HFF-Myc (cell line): ENCODE measurements around the gene PRMT1.

Experiments used
- DNase-seq: peaks from one replicate; pipeline ENCODE4 v3.0.0-alpha.2; 2011; ENCODE audit warnings: low read depth; ENCODE audit errors: extremely low read depth
- H3K4me3 ChIP-seq: replicated peaks from 2 replicates; pipeline ENCODE4 v1.5.1; 2011; ENCODE audit warnings: low read depth, mild to moderate bottlenecking, control low read depth, low read length
- TF ChIP-seq, protein P1 (sequence below): IDR thresholded peaks from 2 replicates; pipeline ENCODE4 v1.5.1; 2012; ENCODE audit warnings: mild to moderate bottlenecking, low read depth, low read length, control low read depth; ENCODE audit errors: missing control alignments

Gene PRMT1

GRCh38 chr19:49636233-49636932 is 40.7 kb upstream of the PRMT1 start:
- DNase-seq, result no peak
- TF ChIP-seq, protein P1, sequence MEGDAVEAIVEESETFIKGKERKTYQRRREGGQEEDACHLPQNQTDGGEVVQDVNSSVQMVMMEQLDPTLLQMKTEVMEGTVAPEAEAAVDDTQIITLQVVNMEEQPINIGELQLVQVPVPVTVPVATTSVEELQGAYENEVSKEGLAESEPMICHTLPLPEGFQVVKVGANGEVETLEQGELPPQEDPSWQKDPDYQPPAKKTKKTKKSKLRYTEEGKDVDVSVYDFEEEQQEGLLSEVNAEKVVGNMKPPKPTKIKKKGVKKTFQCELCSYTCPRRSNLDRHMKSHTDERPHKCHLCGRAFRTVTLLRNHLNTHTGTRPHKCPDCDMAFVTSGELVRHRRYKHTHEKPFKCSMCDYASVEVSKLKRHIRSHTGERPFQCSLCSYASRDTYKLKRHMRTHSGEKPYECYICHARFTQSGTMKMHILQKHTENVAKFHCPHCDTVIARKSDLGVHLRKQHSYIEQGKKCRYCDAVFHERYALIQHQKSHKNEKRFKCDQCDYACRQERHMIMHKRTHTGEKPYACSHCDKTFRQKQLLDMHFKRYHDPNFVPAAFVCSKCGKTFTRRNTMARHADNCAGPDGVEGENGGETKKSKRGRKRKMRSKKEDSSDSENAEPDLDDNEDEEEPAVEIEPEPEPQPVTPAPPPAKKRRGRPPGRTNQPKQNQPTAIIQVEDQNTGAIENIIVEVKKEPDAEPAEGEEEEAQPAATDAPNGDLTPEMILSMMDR, result no peak
- no peak overlapping the region for H3K4me3 ChIP-seq

GRCh38 chr19:49637821-49638738 is 39.0 kb upstream of the PRMT1 start:
- TF ChIP-seq, protein P1, result no peak
- DNase-seq, result peak; percentile 50
- H3K4me3 ChIP-seq, result peak overlapping the region; percentile 35

DNA sequence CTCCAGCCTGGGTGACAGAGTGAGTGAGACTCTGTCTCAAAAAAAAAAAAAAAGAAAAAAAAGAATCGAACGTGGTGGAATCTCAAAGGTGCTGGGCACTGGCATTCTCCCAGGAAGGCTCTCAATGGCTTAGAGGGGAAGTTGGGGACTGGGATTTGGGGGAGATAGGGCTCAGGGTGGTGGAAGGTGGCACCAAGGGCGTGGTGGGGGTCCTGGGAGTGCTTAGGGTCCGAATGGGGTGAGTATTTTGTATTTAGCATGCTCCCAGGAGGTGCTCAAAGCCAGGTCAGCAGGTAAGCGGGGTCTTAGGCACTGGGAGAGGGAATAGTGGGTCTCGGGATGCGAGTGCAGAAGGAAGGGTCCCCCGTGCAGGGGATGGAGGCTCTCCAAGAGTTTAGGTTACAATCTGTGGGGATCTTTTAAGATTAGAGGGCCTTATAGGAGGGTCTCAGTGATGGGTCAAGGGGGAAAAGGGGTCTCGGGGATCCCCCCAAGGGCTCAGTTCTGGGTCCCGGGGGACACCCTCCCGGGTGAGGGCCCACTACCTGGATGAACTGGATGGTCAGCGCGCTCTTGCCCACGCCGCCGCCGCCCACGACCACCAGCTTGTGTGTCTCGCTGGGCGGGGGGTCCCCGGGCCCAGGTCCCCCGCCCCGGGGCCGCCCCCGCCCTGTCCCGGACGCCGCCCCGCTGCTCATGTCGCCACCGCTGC is 37.5 kb upstream of the PRMT1 start:
- DNase-seq, result no peak
- TF ChIP-seq, protein P1, result no peak
- peak overlapping the region; percentile 48 for H3K4me3 ChIP-seq

DNA sequence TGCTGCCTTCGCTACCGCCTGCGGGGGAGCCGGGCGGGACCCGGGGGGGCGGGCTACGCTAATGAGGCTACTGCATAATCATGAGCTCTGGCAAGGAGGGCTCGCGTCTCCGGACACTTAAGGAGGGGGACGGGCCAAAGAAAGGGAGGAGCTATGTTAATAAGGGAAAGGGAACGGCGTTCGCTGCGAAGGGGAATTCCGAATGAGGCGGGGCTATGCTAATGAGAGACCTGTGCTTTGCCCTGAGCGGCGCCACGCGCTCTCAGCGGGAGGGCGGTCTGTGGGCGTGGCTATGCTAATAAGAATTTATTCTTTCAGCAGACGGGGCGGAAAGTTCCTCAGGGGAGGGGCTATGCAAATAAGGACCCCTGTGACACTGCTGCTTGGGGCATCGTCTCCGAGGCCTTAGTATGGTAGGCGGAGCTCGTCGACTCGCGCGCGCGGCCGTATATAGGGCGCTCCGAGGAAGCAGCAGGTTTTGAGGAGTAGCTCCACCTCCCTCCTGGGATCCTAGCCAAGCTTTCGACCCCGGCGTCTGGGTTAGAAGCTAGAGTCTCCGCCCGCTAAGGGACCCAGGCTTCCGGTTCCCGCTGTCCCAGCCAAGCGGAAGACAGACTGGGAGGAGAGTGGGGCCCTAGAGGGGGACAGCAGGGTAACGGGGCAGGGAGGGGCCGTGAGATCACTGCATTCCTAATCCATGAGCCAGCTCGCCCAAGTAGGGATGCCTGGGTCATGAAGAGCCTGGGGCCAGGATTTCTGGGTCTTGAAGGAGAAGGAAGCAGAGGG is 36.8 kb upstream of the PRMT1 start, which contains the start of gene RRAS:
TSS of gene RRAS (minus strand) at position 31 of the 786 bp plus-strand sequence. CDS start 45 bp downstream, outside the sequence.
- TF ChIP-seq, protein P1, result no peak
- peak; percentile 99 for DNase-seq

DNA sequence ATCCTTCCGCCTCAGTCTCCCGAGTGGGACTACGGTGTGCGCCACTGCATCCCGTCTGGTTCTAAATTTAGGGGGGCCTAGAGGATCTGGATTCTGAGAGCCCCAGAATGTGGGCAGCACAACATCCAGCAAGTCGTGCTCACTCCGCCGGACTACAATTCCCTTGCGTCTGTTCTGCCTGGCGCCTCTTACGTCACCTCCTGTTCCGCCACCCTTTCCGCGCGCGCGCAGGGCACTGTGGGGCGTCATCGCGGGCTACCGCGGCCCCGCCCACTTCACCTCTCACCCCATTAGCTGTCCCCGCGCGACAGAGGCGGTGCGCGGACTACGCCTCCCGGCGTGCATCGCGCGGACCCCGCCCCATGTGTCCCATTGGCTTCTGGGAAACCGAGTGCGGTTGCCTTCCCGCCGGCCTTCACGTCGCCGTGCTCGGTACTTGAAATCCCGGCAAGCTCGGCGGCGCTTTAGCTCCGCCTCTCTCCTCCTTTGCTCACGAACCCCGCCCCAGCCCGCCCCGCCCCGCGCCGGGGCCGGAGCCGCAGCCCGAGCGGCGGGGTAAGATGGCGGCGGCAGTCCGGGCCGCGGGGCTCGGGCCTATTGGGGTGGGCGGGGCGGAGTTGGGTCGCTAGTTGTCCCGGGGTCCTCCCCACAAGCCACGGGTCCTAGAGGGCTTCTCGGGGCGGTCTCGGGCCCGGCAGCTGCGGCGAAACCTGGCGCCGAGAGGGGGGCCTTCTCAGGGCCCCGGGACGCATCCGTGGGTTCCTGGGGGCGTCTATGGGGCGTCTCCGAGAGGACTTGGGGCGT is 35.2 kb upstream of the PRMT1 start, which contains the start of gene SCAF1:
TSS of gene SCAF1 (plus strand) at position 522 of the 804 bp plus-strand sequence. CDS start 2,818 bp downstream, outside the sequence.
- TF ChIP-seq, protein P1, result no peak
- peak; percentile 96 for DNase-seq

More for the DNA sequence above, 36.8 kb upstream of the PRMT1 start, which contains the start of gene RRAS:
- H3K4me3 ChIP-seq, result peak within 1 kb of the TSS; percentile 99

More for the DNA sequence above, 35.2 kb upstream of the PRMT1 start, which contains the start of gene SCAF1:
- peak within 1 kb of the TSS; percentile 99 for H3K4me3 ChIP-seq
